CD14-positive monocyte (primary cell): ENCODE data around the gene TMEM63C. TPM values are rescaled to one million over a fixed set of nuclear protein-coding genes. Genes with fewer than 3 reads are reported as not detected.

Experiments used
- DNase-seq, 3 donors: peaks; one replicate each; pipeline ENCODE4 v3.0.0-alpha.2; 2011 to 2022
- H2AFZ ChIP-seq: 2 replicates; pipeline ENCODE4 v1.6.0; 2012; ENCODE audit warnings: mild to moderate bottlenecking, low read depth, low read length, inconsistent platforms; ENCODE audit not compliant: insufficient read depth, poor library complexity, severe bottlenecking
- H3K27ac ChIP-seq, 2 donors: 1 replicate in 1 of 2; 2 replicates in 1 of 2; pipeline ENCODE4 v1.5.1; 2012 to 2013; ENCODE audit warnings: low read length in 2 of 2, control low read depth in 1 of 2, inconsistent platforms in 1 of 2, low read depth in 1 of 2, mild to moderate bottlenecking in 1 of 2
- H3K27me3 ChIP-seq, 2 donors: one replicate each; pipeline versions ENCODE4 v1.6.0 to v1.6.1; 2011 to 2013; ENCODE audit warnings: low read length in 2 of 2; ENCODE audit not compliant: control insufficient read depth in 2 of 2, insufficient read depth in 2 of 2
- H3K36me3 ChIP-seq, 2 donors: replicated peaks in 1 of 2; 1 replicate in 1 of 2; 2 replicates in 1 of 2; pipeline versions ENCODE4 v1.5.1 to v1.6.1; 2012 to 2013; ENCODE audit warnings: low read length in 2 of 2, control low read depth in 1 of 2, inconsistent platforms in 1 of 2, mild to moderate bottlenecking in 1 of 2; ENCODE audit not compliant: insufficient read depth in 2 of 2, control insufficient read depth in 1 of 2
- H3K4me1 ChIP-seq, 2 donors: 1 replicate in 1 of 2; 2 replicates in 1 of 2; pipeline versions ENCODE4 v1.5.1 to v1.6.1; 2012 to 2013; ENCODE audit warnings: low read length in 2 of 2, control low read depth in 1 of 2, inconsistent platforms in 1 of 2, mild to moderate bottlenecking in 1 of 2, moderate library complexity in 1 of 2; ENCODE audit not compliant: insufficient read depth in 2 of 2, control insufficient read depth in 1 of 2
- H3K4me2 ChIP-seq: replicated peaks from 2 replicates; pipeline ENCODE3; 2012; ENCODE audit warnings: low read length, moderate library complexity, mild to moderate bottlenecking; ENCODE audit not compliant: poor library complexity, severe bottlenecking; ENCODE audit errors: extremely low read depth
- H3K4me3 ChIP-seq, 3 experiments: fragments of 200-600 bp in 1 of 3; sonication (generic) in 1 of 3; replicated peaks in 1 of 3; 1 replicate in 2 of 3; 2 replicates in 1 of 3; pipeline ENCODE4 v1.5.1; 2011 to 2013; ENCODE audit warnings: low read length in 3 of 3, mild to moderate bottlenecking in 3 of 3, control low read depth in 2 of 3, low read depth in 2 of 3, inconsistent platforms in 1 of 3, moderate library complexity in 1 of 3
- H3K79me2 ChIP-seq: 2 replicates; pipeline ENCODE4 v1.6.0; 2012; ENCODE audit warnings: mild to moderate bottlenecking, control low read depth, inconsistent platforms, low read length, moderate library complexity; ENCODE audit not compliant: insufficient read depth
- H3K9ac ChIP-seq: 2 replicates; pipeline ENCODE4 v1.6.0; 2017; ENCODE audit warnings: low read length, mild to moderate bottlenecking; ENCODE audit not compliant: insufficient read depth, poor library complexity, severe bottlenecking
- H3K9me3 ChIP-seq, 2 donors: replicated peaks in 1 of 2; 1 replicate in 1 of 2; 2 replicates in 1 of 2; pipeline versions ENCODE4 v1.5.1 to v1.6.1; 2012 to 2013; ENCODE audit warnings: low read length in 2 of 2, control low read depth in 1 of 2; ENCODE audit not compliant: control insufficient read depth in 1 of 2, insufficient read depth in 1 of 2
- H4K20me1 ChIP-seq: 2 replicates; pipeline ENCODE4 v1.6.0; 2012; ENCODE audit warnings: mild to moderate bottlenecking, low read length, control low read depth, moderate library complexity; ENCODE audit not compliant: insufficient read depth
- H3K27ac Mint-ChIP-seq, 7 donors: one replicate each; pipeline ENCODE4 v1.8.0; 2020; ENCODE audit warnings: mild to moderate bottlenecking in 7 of 7, mixed read lengths in 7 of 7, moderate library complexity in 6 of 7, inconsistent platforms in 2 of 7
- H3K27me3 Mint-ChIP-seq, 3 donors: one replicate each; pipeline ENCODE4 v1.8.0; 2021 to 2022; ENCODE audit warnings: low read depth in 3 of 3, mild to moderate bottlenecking in 3 of 3, mixed read lengths in 3 of 3, moderate library complexity in 3 of 3, inconsistent platforms in 1 of 3
- H3K36me3 Mint-ChIP-seq, 2 donors: one replicate each; pipeline ENCODE4 v1.8.0; 2020; ENCODE audit warnings: mixed read lengths in 2 of 2, inconsistent platforms in 1 of 2, mild to moderate bottlenecking in 1 of 2
- H3K4me1 Mint-ChIP-seq: one replicate; pipeline ENCODE4 v1.8.0; 2020; ENCODE audit warnings: mild to moderate bottlenecking, mixed read lengths
- H3K4me3 Mint-ChIP-seq, 2 donors: one replicate each; pipeline ENCODE4 v1.8.0; 2020; ENCODE audit warnings: mild to moderate bottlenecking in 2 of 2, mixed read lengths in 2 of 2, moderate library complexity in 1 of 2
- H3K9me3 Mint-ChIP-seq, 7 donors: one replicate each; pipeline ENCODE4 v1.8.0; 2020 to 2022; ENCODE audit warnings: mixed read lengths in 7 of 7, mild to moderate bottlenecking in 6 of 7, moderate library complexity in 6 of 7, inconsistent platforms in 2 of 7
- CTCF ChIP-seq: fragments of 200-600 bp; IDR thresholded peaks from one replicate; pipeline ENCODE4 v1.8.0; 2022; ENCODE audit warnings: antibody characterized with exemption, mild to moderate bottlenecking
- WGBS: methylation state at CpG from one replicate; pipeline ENCODE4 v1.1.5; 2013; ENCODE audit warnings: missing lambda C conversion rate; ENCODE audit not compliant: insufficient coverage; 5-methylcytosine and 5-hydroxymethylcytosine counted together
- intact Hi-C, 2 donors: fragments of 100-400 bp; cut with micrococcal nuclease; formaldehyde crosslinking; loops; one replicate each; pipeline versions ENCODE4 v1.15.0 to v1.15.1; 2023
- polyA plus RNA-seq, 3 donors: library from polyadenylated mRNA; depleted of rRNA in 1 of 3; unstranded in 2 of 3; stranded (reverse) in 1 of 3; fragments of 300-500 nt in 2 of 3; fragments of >200 nt in 1 of 3; fragmentation: Illumina TruSeq in 2 of 3; gene quantifications; 1 replicate in 2 of 3; 2 replicates in 1 of 3; pipeline ENCODE4 v1.2.3, GENCODE V29; 2012 to 2021

Gene TMEM63C
- polyA plus RNA-seq, 3 donors: 0.78 to 4.4 TPM; not detected in 1

GRCh38 chr14:77185093-77185465, 3.5 kb downstream of the TMEM63C start:
- H3K4me1 ChIP-seq: peaks cover 41 to 47% of the 10 kb centered on the region in 2 donors
- peaks cover 0 to 4% (median 3%) of the 10 kb centered on the region in 7 donors for H3K9me3 Mint-ChIP-seq
- intact Hi-C loops: no loop called here
- no peak for DNase-seq
- peaks cover 45% of the 10 kb centered on the region for H3K4me1 Mint-ChIP-seq
- H3K4me3 Mint-ChIP-seq: no peak overlapping the region
- WGBS: 67% methylated on average over 1 of the region's 2 CpGs
- peak overlapping the region in 1 of 2 donors; percentile 13 for H3K27ac ChIP-seq
- H3K4me3 ChIP-seq: no peak overlapping the region
- no peak for TF ChIP-seq CTCF
- no peaks in the 10 kb centered on the region for H3K36me3 ChIP-seq
- peak overlapping the region in 1 of 7 donors; percentile 3 for H3K27ac Mint-ChIP-seq
- H3K36me3 Mint-ChIP-seq: no peaks in the 10 kb centered on the region
- H3K79me2 ChIP-seq: no peaks in the 10 kb centered on the region
- H2AFZ ChIP-seq: no peak overlapping the region
- peaks cover 24 to 41% (median 30%) of the 10 kb centered on the region in 3 donors for H3K27me3 Mint-ChIP-seq
- H3K9ac ChIP-seq: no peak overlapping the region
- H3K9me3 ChIP-seq: no peaks in the 10 kb centered on the region
- H3K4me2 ChIP-seq: no peak overlapping the region
- H3K27me3 ChIP-seq: peaks cover 0 to 16% of the 10 kb centered on the region in 2 donors
- H4K20me1 ChIP-seq: no peaks in the 10 kb centered on the region

DNA sequence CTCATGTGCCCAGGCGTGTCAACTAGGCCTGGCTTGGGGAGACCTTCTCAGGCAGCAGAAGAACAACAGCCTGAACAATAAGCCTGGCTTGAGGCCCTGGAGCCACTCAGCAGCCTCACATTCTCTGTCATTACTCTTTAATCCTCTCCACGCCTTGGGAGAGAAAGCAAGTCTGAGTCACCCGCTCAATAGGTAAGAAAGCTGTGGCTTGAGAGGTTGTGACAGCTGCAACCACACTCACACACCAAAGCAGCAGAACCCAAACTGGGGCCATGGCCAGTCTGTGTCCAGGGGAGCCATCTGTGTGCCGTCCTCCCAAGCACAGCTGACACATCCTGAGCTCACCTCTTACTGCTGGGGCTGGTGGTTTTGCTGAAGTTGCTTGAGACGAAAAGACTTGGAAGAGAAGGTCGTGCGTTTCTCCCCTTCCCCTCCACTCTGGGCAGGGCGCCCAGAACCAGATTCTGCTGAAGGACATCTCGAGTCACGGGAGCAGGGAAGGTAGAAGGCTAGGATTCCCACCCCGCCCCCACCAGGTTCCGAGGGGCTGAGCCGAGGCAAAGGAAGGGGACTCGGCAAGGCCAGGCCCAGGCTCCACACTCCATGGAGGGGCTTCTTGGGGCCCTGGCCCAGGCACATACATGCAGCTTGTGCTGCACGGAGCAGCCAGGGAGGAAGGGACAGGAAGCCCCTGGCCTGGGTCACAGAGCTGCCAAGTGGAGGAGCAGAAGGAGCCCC, 5.5 kb downstream of the TMEM63C start:
- intact Hi-C loops: no loop called here
- no peaks in the 10 kb centered on the region for H4K20me1 ChIP-seq
- Mint-ChIP-seq H3K36me3 (no peaks in the 10 kb centered on the region), H3K4me1 (peaks cover 40% of the 10 kb centered on the region), H3K4me3 (no peak overlapping the region), H3K27me3 (peaks cover 10 to 26% (median 15%) of the 10 kb centered on the region in 3 donors), H3K9me3 (no peaks in the 10 kb centered on the region), H3K27ac (peak overlapping the region in 1 of 7 donors; percentile 70)
- 77% methylated on average over 9 of the region's 15 CpGs for WGBS
- no peaks in the 10 kb centered on the region for H3K9me3 ChIP-seq
- H3K4me3 ChIP-seq: no peak overlapping the region
- H3K4me1 ChIP-seq: peaks cover 33 to 38% of the 10 kb centered on the region in 2 donors
- no peaks in the 10 kb centered on the region for H3K36me3 ChIP-seq
- no peak overlapping the region for H3K27ac ChIP-seq
- H3K4me2 ChIP-seq: no peak overlapping the region
- peaks cover 0 to 5% of the 10 kb centered on the region in 2 donors for H3K27me3 ChIP-seq
- DNase-seq: no peak
- no peaks in the 10 kb centered on the region for H3K79me2 ChIP-seq
- no peak for TF ChIP-seq CTCF
- H3K9ac ChIP-seq: no peak overlapping the region
- H2AFZ ChIP-seq: no peak overlapping the region
